H9 (cell line): ENCODE results near the gene TIMP1. TPM values are rescaled to one million over a fixed set of nuclear protein-coding genes. Genes with fewer than 3 reads are reported as not detected.

Experiments used
- DNase-seq: peaks from one replicate; pipeline ENCODE4 v3.0.0-alpha.2; 2017
- H2AFZ ChIP-seq: one replicate; pipeline ENCODE4 v1.6.1; 2013; ENCODE audit warnings: mild to moderate bottlenecking, low read length, control low read depth, moderate library complexity
- H2AK5ac ChIP-seq: 2 replicates; pipeline ENCODE4 v1.6.1; 2013; ENCODE audit warnings: low read length, control low read depth, mixed read lengths; ENCODE audit not compliant: insufficient read length
- H2BK120ac ChIP-seq: one replicate; pipeline ENCODE4 v1.6.1; 2013; ENCODE audit warnings: low read depth, mild to moderate bottlenecking, low read length, control low read depth, inconsistent platforms; ENCODE audit not compliant: poor library complexity, severe bottlenecking
- H2BK12ac ChIP-seq: 2 replicates; pipeline ENCODE4 v1.6.1; 2013; ENCODE audit warnings: low read length, control low read depth, mixed read lengths, low read depth; ENCODE audit not compliant: insufficient read length
- H2BK15ac ChIP-seq: 2 replicates; pipeline ENCODE4 v1.6.1; 2013; ENCODE audit warnings: low read depth, low read length, control low read depth
- H2BK20ac ChIP-seq: one replicate; pipeline ENCODE4 v1.6.1; 2013; ENCODE audit warnings: low read depth, mild to moderate bottlenecking, low read length, control low read depth, inconsistent platforms; ENCODE audit not compliant: poor library complexity, severe bottlenecking
- H2BK5ac ChIP-seq: 2 replicates; pipeline ENCODE4 v1.6.1; 2013; ENCODE audit warnings: low read length, control low read depth, mixed read lengths; ENCODE audit not compliant: insufficient read length
- H3K14ac ChIP-seq: 2 replicates; pipeline ENCODE4 v1.6.1; 2013; ENCODE audit warnings: low read length, control low read depth; ENCODE audit not compliant: insufficient read depth
- H3K18ac ChIP-seq: 2 replicates; pipeline ENCODE4 v1.6.1; 2013; ENCODE audit warnings: low read depth, mild to moderate bottlenecking, mixed read lengths, low read length, control low read depth; ENCODE audit not compliant: insufficient read length
- H3K23ac ChIP-seq: 2 replicates; pipeline ENCODE4 v1.6.1; 2013; ENCODE audit warnings: low read length, control low read depth, mixed read lengths, low read depth; ENCODE audit not compliant: insufficient read length
- H3K23me2 ChIP-seq: 2 replicates; pipeline ENCODE4 v1.6.1; 2013; ENCODE audit warnings: low read depth, mild to moderate bottlenecking, mixed read lengths, low read length, control low read depth; ENCODE audit not compliant: insufficient read length, poor library complexity, severe bottlenecking
- H3K27ac ChIP-seq: 2 replicates; pipeline ENCODE4 v1.5.1; 2013; ENCODE audit warnings: low read length, control low read depth, mixed read lengths, low read depth; ENCODE audit not compliant: insufficient read length
- H3K27me3 ChIP-seq: 2 replicates; pipeline ENCODE4 v1.6.1; 2013; ENCODE audit warnings: low read length, control low read depth, inconsistent platforms; ENCODE audit not compliant: insufficient read depth
- H3K4ac ChIP-seq: 2 replicates; pipeline ENCODE4 v1.6.1; 2013; ENCODE audit warnings: low read depth, mild to moderate bottlenecking, control low read depth, inconsistent platforms, low read length, moderate library complexity
- H3K4me1 ChIP-seq: 2 replicates; pipeline ENCODE4 v1.6.1; 2013; ENCODE audit warnings: low read length, control low read depth, inconsistent platforms; ENCODE audit not compliant: insufficient read depth
- H3K4me2 ChIP-seq: 2 replicates; pipeline ENCODE4 v1.6.1; 2013; ENCODE audit warnings: low read length, control low read depth, mixed read lengths; ENCODE audit not compliant: insufficient read length, insufficient read depth
- H3K56ac ChIP-seq: 2 replicates; pipeline ENCODE4 v1.6.1; 2013; ENCODE audit warnings: low read depth, mild to moderate bottlenecking, mixed read lengths, low read length, control low read depth; ENCODE audit not compliant: insufficient read length
- H3K79me1 ChIP-seq: 2 replicates; pipeline ENCODE4 v1.6.1; 2013; ENCODE audit warnings: low read depth, mild to moderate bottlenecking, moderate library complexity, low read length, control low read depth, inconsistent platforms; ENCODE audit not compliant: insufficient read depth, poor library complexity, severe bottlenecking
- H3K79me2 ChIP-seq: 2 replicates; pipeline ENCODE4 v1.6.1; 2013; ENCODE audit warnings: low read length, control low read depth, inconsistent platforms; ENCODE audit not compliant: insufficient read depth
- H3K9ac ChIP-seq: 2 replicates; pipeline ENCODE4 v1.6.1; 2013; ENCODE audit warnings: low read length, control low read depth, mixed read lengths; ENCODE audit not compliant: insufficient read length; ENCODE audit errors: extremely low read depth
- H3K9me3 ChIP-seq: one replicate; pipeline ENCODE4 v1.6.1; 2013; ENCODE audit warnings: low read depth, low read length, inconsistent platforms; ENCODE audit not compliant: control insufficient read depth
- H3T11ph ChIP-seq: one replicate; pipeline ENCODE4 v1.6.1; 2013; ENCODE audit warnings: mild to moderate bottlenecking, low read length, control low read depth, inconsistent platforms
- H4K20me1 ChIP-seq: one replicate; pipeline ENCODE4 v1.6.1; 2013; ENCODE audit not compliant: control insufficient read depth, insufficient read length, insufficient read depth
- H4K5ac ChIP-seq: 2 replicates; pipeline ENCODE4 v1.6.1; 2013; ENCODE audit warnings: low read depth, mild to moderate bottlenecking, mixed read lengths, low read length, control low read depth; ENCODE audit not compliant: insufficient read length
- H4K8ac ChIP-seq: replicated peaks from 2 replicates; pipeline ENCODE4 v1.6.1; 2013; ENCODE audit warnings: low read length, control low read depth, mixed read lengths, low read depth; ENCODE audit not compliant: insufficient read length
- H4K91ac ChIP-seq: 2 replicates; pipeline ENCODE4 v1.6.1; 2013; ENCODE audit warnings: low read depth, mild to moderate bottlenecking, moderate library complexity, mixed read lengths, low read length, control low read depth; ENCODE audit not compliant: insufficient read length
- H3K27ac Mint-ChIP-seq, 3 experiments: 2 replicates in 2 of 3; 3 replicates in 1 of 3; pipeline ENCODE4 v1.8.0; 2020 to 2021; ENCODE audit warnings: mixed read lengths in 3 of 3, mild to moderate bottlenecking in 1 of 3, moderate library complexity in 1 of 3
- H3K27me3 Mint-ChIP-seq: 2 replicates; pipeline ENCODE4 v1.8.0; 2021; ENCODE audit warnings: low read depth, mild to moderate bottlenecking, moderate library complexity, mixed read lengths
- H3K36me3 Mint-ChIP-seq, 3 experiments: 2 replicates in 2 of 3; 3 replicates in 1 of 3; pipeline ENCODE4 v1.8.0; 2020 to 2021; ENCODE audit warnings: low read depth in 3 of 3, mixed read lengths in 3 of 3; ENCODE audit not compliant: insufficient read depth in 1 of 3
- H3K4me1 Mint-ChIP-seq, 2 experiments: 2 replicates each; pipeline ENCODE4 v1.8.0; 2020; ENCODE audit warnings: mixed read lengths in 2 of 2
- H3K4me3 Mint-ChIP-seq, 2 experiments: 2 replicates in 1 of 2; 3 replicates in 1 of 2; pipeline ENCODE4 v1.8.0; 2020 to 2021; ENCODE audit warnings: mild to moderate bottlenecking in 2 of 2, mixed read lengths in 2 of 2, moderate library complexity in 1 of 2
- H3K9me3 Mint-ChIP-seq, 2 experiments: 2 replicates in 1 of 2; 3 replicates in 1 of 2; pipeline ENCODE4 v1.8.0; 2020; ENCODE audit warnings: mild to moderate bottlenecking in 2 of 2, mixed read lengths in 2 of 2, moderate library complexity in 1 of 2
- WGBS: extraction: QIAGEN DNeasy Blood & Tissue Kit; methylation state at CpG from one replicate; pipeline ENCODE4 v1.1.7; 2013; ENCODE audit warnings: missing lambda C conversion rate, low lambda C conversion rate, mixed read lengths; ENCODE audit not compliant: insufficient read length; ENCODE audit errors: extremely low coverage; 5-methylcytosine and 5-hydroxymethylcytosine counted together
- total RNA-seq: library from RNA; stranded (reverse); gene quantifications from 2 replicates; pipeline ENCODE4 v1.2.1, GENCODE V29; 2021
- TF ChIP-seq, protein P1 (sequence below): fragments of 200-600 bp; sonication (generic); conservative IDR thresholded peaks from 3 replicates; pipeline ENCODE4 v1.8.0; 2021; ENCODE audit warnings: antibody characterized with exemption, mild to moderate bottlenecking

Gene TIMP1
- total RNA-seq, 1 experiment from 2014 or later: 65.1 TPM

GRCh38 chrX:47566841-47567240 is 15.4 kb upstream of the TIMP1 start:
- Histone ChIP-seq H3K27me3 (no peaks in the 10 kb centered on the region), H3K9ac (no peak overlapping the region), H3K79me1 (no peaks in the 10 kb centered on the region), H2BK20ac (no peak overlapping the region), H2AK5ac (no peak overlapping the region), H4K8ac (no peak overlapping the region), H3K27ac (no peak overlapping the region), H4K5ac (no peak overlapping the region), H2BK120ac (no peak overlapping the region), H2BK12ac (no peak overlapping the region), H3K23me2 (no peaks in the 10 kb centered on the region), H3K4me2 (no peak overlapping the region), H3K56ac (no peak overlapping the region), H2BK5ac (no peak overlapping the region), H4K20me1 (no peaks in the 10 kb centered on the region), H3K79me2 (no peaks in the 10 kb centered on the region), H2AFZ (no peak overlapping the region), H3K14ac (no peak overlapping the region), H3T11ph (no peak overlapping the region), H3K9me3 (peaks cover 42% of the 10 kb centered on the region), H2BK15ac (no peak overlapping the region), H3K4me1 (no peaks in the 10 kb centered on the region), H3K18ac (no peak overlapping the region), H4K91ac (no peak overlapping the region), H3K4ac (no peak overlapping the region), H3K23ac (no peak overlapping the region)
- H3K27me3 Mint-ChIP-seq: no peaks in the 10 kb centered on the region; the same call in 1 of the 2 replicates
- peaks cover 2 to 7% of the 10 kb centered on the region in 2 experiments for H3K4me1 Mint-ChIP-seq
- DNase-seq: no peak
- peaks cover 79 to 89% of the 10 kb centered on the region in 2 experiments for H3K9me3 Mint-ChIP-seq
- H3K4me3 Mint-ChIP-seq: no peak overlapping the region
- no peak overlapping the region for H3K27ac Mint-ChIP-seq
- H3K36me3 Mint-ChIP-seq: peaks cover 59 to 84% (median 82%) of the 10 kb centered on the region in 3 experiments
- WGBS: no CpG with 5 or more reads among the region's 11 CpGs
- TF ChIP-seq, protein P1, sequence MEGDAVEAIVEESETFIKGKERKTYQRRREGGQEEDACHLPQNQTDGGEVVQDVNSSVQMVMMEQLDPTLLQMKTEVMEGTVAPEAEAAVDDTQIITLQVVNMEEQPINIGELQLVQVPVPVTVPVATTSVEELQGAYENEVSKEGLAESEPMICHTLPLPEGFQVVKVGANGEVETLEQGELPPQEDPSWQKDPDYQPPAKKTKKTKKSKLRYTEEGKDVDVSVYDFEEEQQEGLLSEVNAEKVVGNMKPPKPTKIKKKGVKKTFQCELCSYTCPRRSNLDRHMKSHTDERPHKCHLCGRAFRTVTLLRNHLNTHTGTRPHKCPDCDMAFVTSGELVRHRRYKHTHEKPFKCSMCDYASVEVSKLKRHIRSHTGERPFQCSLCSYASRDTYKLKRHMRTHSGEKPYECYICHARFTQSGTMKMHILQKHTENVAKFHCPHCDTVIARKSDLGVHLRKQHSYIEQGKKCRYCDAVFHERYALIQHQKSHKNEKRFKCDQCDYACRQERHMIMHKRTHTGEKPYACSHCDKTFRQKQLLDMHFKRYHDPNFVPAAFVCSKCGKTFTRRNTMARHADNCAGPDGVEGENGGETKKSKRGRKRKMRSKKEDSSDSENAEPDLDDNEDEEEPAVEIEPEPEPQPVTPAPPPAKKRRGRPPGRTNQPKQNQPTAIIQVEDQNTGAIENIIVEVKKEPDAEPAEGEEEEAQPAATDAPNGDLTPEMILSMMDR: no peak
